GM18507 (cell line): ENCODE measurements around the gene SNX9.

Experiments
- DNase-seq: peaks from one replicate; pipeline ENCODE4 v3.0.0; 2011; ENCODE audit warnings: low read depth; ENCODE audit not compliant: insufficient read length; ENCODE audit errors: extremely low spot score
- FAIRE-seq: peaks from 2 replicates; lab custom pipeline; 2011; peaks lifted over from hg19 to GRCh38; lab: Jason Lieb, UNC

Gene SNX9

GRCh38 chr6:157982102-157982562 is 159.1 kb downstream of the SNX9 start:
- DNase-seq: peak; percentile 20
- peak; percentile 52 for FAIRE-seq

- FAIRE-seq (no peak), DNase-seq (no peak)
Observed at GRCh38 chr6:157982563-157983405, 159.7 kb downstream of the SNX9 start.

GRCh38 chr6:157983406-157984119 is 160.5 kb downstream of the SNX9 start:
- DNase-seq: no peak
- no peak for FAIRE-seq

GRCh38 chr6:157984128-157984527 is 161.1 kb downstream of the SNX9 start:
- DNase-seq (no peak), FAIRE-seq (no peak)

GRCh38 chr6:157984686-157985225 is 161.7 kb downstream of the SNX9 start:
- FAIRE-seq: no peak
- DNase-seq: no peak

- DNase-seq (no peak), FAIRE-seq (no peak)
Observed at GRCh38 chr6:157985378-157986155, 162.5 kb downstream of the SNX9 start.

GRCh38 chr6:157987788-157988699 is 165.0 kb downstream of the SNX9 start:
- DNase-seq: no peak
- FAIRE-seq: no peak

- DNase-seq (no peak), FAIRE-seq (no peak)
Observed at GRCh38 chr6:157988700-157989063, 165.6 kb downstream of the SNX9 start.

- DNase-seq (no peak), FAIRE-seq (no peak)
Observed at GRCh38 chr6:157989541-157990289, 166.7 kb downstream of the SNX9 start.

GRCh38 chr6:157990321-157991066 is 167.4 kb downstream of the SNX9 start:
- FAIRE-seq (peak; percentile 18), DNase-seq (no peak)

- DNase-seq: no peak
- no peak for FAIRE-seq
Observed at GRCh38 chr6:157991067-157991432, 168.0 kb downstream of the SNX9 start.

- DNase-seq: no peak
- no peak for FAIRE-seq
Observed at GRCh38 chr6:157993076-157993475, 170.0 kb downstream of the SNX9 start.

GRCh38 chr6:157994125-157994795 is 171.2 kb downstream of the SNX9 start:
- FAIRE-seq: no peak
- DNase-seq: no peak
